ENCODE data around the gene RARA.

The RARA gene

GRCh38 chr17:40314584-40314956 lies 5.6 kb downstream of the RARA start:
- H3K9me3 ChIP-seq (ENCODE audit: control insufficient read depth, insufficient read depth, low read depth, low read length): no peaks in the 10 kb centered on the region
- no peak overlapping the region for H3K27ac ChIP-seq (ENCODE audit: extremely low read depth, low read depth, low read length)
- H3K36me3 ChIP-seq (ENCODE audit: control insufficient read depth in 2 of 2, insufficient read depth in 1 of 2, low read length in 2 of 2): no peaks in the 10 kb centered on the region
- ChIA-PET CTCF (interaction anchor here (1.2 to 4.1 kb wide), 2 partner anchors 12 to 162 kb away, joined by 4 to 30 read pairs; no protein-coding TSS in a partner anchor), POLR2A (interaction anchor here (0.6 to 4.0 kb wide), 5 partner anchors 9 to 39 kb away, joined by 3 to 33 read pairs (median 3); no protein-coding TSS in a partner anchor)
- H3K4me1 ChIP-seq (ENCODE audit: control insufficient read depth, insufficient read depth, low read length): peaks cover 22% of the 10 kb centered on the region
- no peak overlapping the region for H3K4me3 ChIP-seq (ENCODE audit: low read depth, low read length)
- TF ChIP-seq ZNF335 (tag by site-specific recombination; conservative IDR thresholded peaks at IDR 0.05): peak; percentile 20; the same call in 1 of the 2 replicates
- TF ChIP-seq ZNF138 (tag by site-specific recombination; IDR thresholded peaks at IDR 0.05; ENCODE audit: borderline replicate concordance): no peak
- TF ChIP-seq HOXA7 (CRISPR knock-in tag; IDR thresholded peaks at IDR 0.05; ENCODE audit: borderline replicate concordance): no peak
- TF ChIP-seq ZNF530 (tag by site-specific recombination; IDR thresholded peaks at IDR 0.05; ENCODE audit: low read depth): no peak
- TF ChIP-seq BCL6B (tag by site-specific recombination; IDR thresholded peaks at IDR 0.05): peak; percentile 45; the same call in 1 of the 2 replicates
- no peak for TF ChIP-seq TRIM28 (IDR thresholded peaks at IDR 0.05; ENCODE audit: borderline replicate concordance, low read length)
- peak; percentile 72; the same call in 1 of the 2 replicates for TF ChIP-seq ZNF37A (tag by site-specific recombination; IDR thresholded peaks at IDR 0.05)
- no peak for TF ChIP-seq ATF2 (tag by site-specific recombination; IDR thresholded peaks at IDR 0.05; ENCODE audit: low read depth)
- TF ChIP-seq ZNF114 (tag by site-specific recombination; IDR thresholded peaks at IDR 0.05): no peak
- no peak for TF ChIP-seq ZNF155 (tag by site-specific recombination; IDR thresholded peaks at IDR 0.05)
- TF ChIP-seq AEBP2 (tag by site-specific recombination; IDR thresholded peaks at IDR 0.05; ENCODE audit: borderline replicate concordance): no peak
- peak; percentile 64; the same call in 1 of the 2 replicates for TF ChIP-seq KLF10 (tag by site-specific recombination; IDR thresholded peaks at IDR 0.05)
- TF ChIP-seq ZNF549 (tag by site-specific recombination; IDR thresholded peaks at IDR 0.05): no peak
- TF ChIP-seq ZNF501 (tag by site-specific recombination; IDR thresholded peaks at IDR 0.05): no peak; the same call in 1 of the 2 replicates
- no peak for TF ChIP-seq ZNF23 (tag by site-specific recombination; IDR thresholded peaks at IDR 0.05; ENCODE audit: borderline replicate concordance)
- peak; percentile 99 for TF ChIP-seq ZNF660 (tag by site-specific recombination; IDR thresholded peaks at IDR 0.05)
- TF ChIP-seq ZNF596 (tag by site-specific recombination; IDR thresholded peaks at IDR 0.05): no peak
- 0 out of 2 replicates have a peak, but pooled peaks have one; percentile 56 for TF ChIP-seq SALL2 (tag by site-specific recombination; IDR thresholded peaks at IDR 0.05; ENCODE audit: borderline replicate concordance)
- TF ChIP-seq ZNF202 (tag by site-specific recombination; IDR thresholded peaks at IDR 0.05; ENCODE audit: borderline replicate concordance): no peak
- no peak for TF ChIP-seq ZNF121 (tag by site-specific recombination; IDR thresholded peaks at IDR 0.05)
- TF ChIP-seq ZNF558 (tag by site-specific recombination; IDR thresholded peaks at IDR 0.05): peak; percentile 54
- TF ChIP-seq ZNF391 (tag by site-specific recombination; IDR thresholded peaks at IDR 0.05; ENCODE audit: borderline replicate concordance, low read depth): peak; percentile 53; the same call in 1 of the 2 replicates
- TF ChIP-seq YY1 (tag by site-specific recombination; IDR thresholded peaks at IDR 0.05): no peak
- TF ChIP-seq ZNF324 (tag by site-specific recombination; IDR thresholded peaks at IDR 0.05): peak; percentile 70
- TF ChIP-seq ZNF175 (tag by site-specific recombination; IDR thresholded peaks at IDR 0.05): no peak
- TF ChIP-seq CTCF (tag by site-specific recombination; IDR thresholded peaks at IDR 0.05): no peak
- TF ChIP-seq ZNF311 (tag by site-specific recombination; IDR thresholded peaks at IDR 0.05; ENCODE audit: borderline replicate concordance): 0 out of 2 replicates have a peak, but pooled peaks have one; percentile 71
- 0 out of 2 replicates have a peak, but pooled peaks have one; percentile 37 for TF ChIP-seq YY2 (tag by site-specific recombination; IDR thresholded peaks at IDR 0.05)
- no peak for TF ChIP-seq ZNF350 (tag by site-specific recombination; IDR thresholded peaks at IDR 0.05)
- TF ChIP-seq ZNF133 (tag by site-specific recombination; IDR thresholded peaks at IDR 0.05): no peak
- TF ChIP-seq ZNF169 (tag by site-specific recombination; IDR thresholded peaks at IDR 0.05): no peak
- TF ChIP-seq ZNF449 (tag by site-specific recombination; IDR thresholded peaks at IDR 0.05): no peak
- TF ChIP-seq MEIS1 (CRISPR knock-in tag; IDR thresholded peaks at IDR 0.05; ENCODE audit: borderline replicate concordance): no peak
